ENCODE data around the gene CERS6. TPM values are rescaled to one million over a fixed set of nuclear protein-coding genes. Genes with fewer than 3 reads are reported as not detected.

The CERS6 gene
- total and polyA plus RNA-seq, 10 donors = 2.5 to 22.3 (median 12.8) TPM

DNA sequence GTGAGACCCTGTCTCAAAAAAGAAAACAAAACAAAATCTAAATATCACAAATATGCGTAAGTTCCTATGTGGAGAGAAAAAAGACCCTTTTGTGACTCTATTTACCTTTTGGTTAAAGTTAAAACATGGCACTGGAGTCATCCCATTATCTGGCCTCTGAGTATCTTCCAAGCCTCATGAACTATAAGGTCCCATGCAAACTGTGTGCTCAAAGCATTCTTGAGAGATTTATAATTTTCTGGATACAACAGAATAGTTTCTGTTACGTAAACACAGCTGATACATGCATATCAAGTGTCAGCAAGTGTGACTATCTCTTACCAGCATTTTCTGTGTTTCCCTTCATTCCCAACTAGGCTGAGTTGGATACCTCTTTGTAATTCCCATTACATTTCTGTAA is 337.5 kb downstream of the CERS6 start:
- WGBS, 5 donors = 26 to 74% (median 50%) methylated on average over 2 of the region's 2 CpGs
- DNase-seq = no peak
- intact Hi-C loops (cut with DNase I; ENCODE audit: low total_unique reads) = no loop called here

DNA sequence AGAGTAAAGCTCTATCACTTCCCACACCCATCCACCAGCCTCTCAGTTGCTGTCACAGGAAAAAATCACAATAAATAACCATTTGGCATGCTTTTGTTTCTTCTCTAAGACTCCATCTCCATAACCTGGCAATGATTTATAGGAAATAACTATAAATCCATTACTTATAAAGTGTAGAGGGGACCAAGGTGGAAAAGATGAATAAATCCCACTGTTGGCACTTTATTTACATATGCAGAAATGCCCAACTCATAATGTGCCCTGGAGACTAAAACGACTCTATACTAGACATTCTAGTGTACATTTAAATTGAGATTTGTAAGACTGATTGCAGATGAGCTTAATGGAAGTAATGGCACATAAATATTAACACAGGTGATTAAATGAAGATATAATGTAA is 338.9 kb downstream of the CERS6 start:
- TF ChIP-seq, protein P1, sequence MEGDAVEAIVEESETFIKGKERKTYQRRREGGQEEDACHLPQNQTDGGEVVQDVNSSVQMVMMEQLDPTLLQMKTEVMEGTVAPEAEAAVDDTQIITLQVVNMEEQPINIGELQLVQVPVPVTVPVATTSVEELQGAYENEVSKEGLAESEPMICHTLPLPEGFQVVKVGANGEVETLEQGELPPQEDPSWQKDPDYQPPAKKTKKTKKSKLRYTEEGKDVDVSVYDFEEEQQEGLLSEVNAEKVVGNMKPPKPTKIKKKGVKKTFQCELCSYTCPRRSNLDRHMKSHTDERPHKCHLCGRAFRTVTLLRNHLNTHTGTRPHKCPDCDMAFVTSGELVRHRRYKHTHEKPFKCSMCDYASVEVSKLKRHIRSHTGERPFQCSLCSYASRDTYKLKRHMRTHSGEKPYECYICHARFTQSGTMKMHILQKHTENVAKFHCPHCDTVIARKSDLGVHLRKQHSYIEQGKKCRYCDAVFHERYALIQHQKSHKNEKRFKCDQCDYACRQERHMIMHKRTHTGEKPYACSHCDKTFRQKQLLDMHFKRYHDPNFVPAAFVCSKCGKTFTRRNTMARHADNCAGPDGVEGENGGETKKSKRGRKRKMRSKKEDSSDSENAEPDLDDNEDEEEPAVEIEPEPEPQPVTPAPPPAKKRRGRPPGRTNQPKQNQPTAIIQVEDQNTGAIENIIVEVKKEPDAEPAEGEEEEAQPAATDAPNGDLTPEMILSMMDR (IDR thresholded peaks at IDR 0.05 in 8 of 11, conservative IDR thresholded peaks at IDR 0.05 in 3 of 11) = no peak
- TF ChIP-seq POLR2A (IDR thresholded peaks at IDR 0.05) (no peak), POLR2AphosphoS5 (IDR thresholded peaks at IDR 0.05) (no peak)
- Histone ChIP-seq H3K27me3 (replicated peaks in 1 of 7) (peaks cover 0 to 3% (median 0%) of the 10 kb centered on the region in 7 donors), H3K4me1 (peaks cover 4 to 32% (median 14%) of the 10 kb centered on the region in 6 donors), H3K36me3 (no peaks in the 10 kb centered on the region), H3K9me3 (no peaks in the 10 kb centered on the region), H3K27ac (no peak overlapping the region), H3K4me3 (no peak overlapping the region)
- intact Hi-C loops (cut with DNase I; ENCODE audit: low total_unique reads) = no loop called here
- 74 to 92% (median 80%) methylated on average over 1 of the region's 1 CpG for WGBS, 5 donors
- no peak for DNase-seq

More for the DNA sequence above, 337.5 kb downstream of the CERS6 start:
- Histone ChIP-seq H3K9me3 (no peaks in the 10 kb centered on the region), H3K36me3 (no peaks in the 10 kb centered on the region), H3K27ac (no peak overlapping the region), H3K4me1 (peaks cover 4 to 23% (median 9%) of the 10 kb centered on the region in 6 donors), H3K27me3 (replicated peaks in 1 of 7) (no peaks in the 10 kb centered on the region), H3K4me3 (no peak overlapping the region)
- TF ChIP-seq POLR2A (IDR thresholded peaks at IDR 0.05) (no peak), POLR2AphosphoS5 (IDR thresholded peaks at IDR 0.05) (no peak)
- TF ChIP-seq, protein P1 (IDR thresholded peaks at IDR 0.05 in 8 of 11, conservative IDR thresholded peaks at IDR 0.05 in 3 of 11) = no peak

DNA sequence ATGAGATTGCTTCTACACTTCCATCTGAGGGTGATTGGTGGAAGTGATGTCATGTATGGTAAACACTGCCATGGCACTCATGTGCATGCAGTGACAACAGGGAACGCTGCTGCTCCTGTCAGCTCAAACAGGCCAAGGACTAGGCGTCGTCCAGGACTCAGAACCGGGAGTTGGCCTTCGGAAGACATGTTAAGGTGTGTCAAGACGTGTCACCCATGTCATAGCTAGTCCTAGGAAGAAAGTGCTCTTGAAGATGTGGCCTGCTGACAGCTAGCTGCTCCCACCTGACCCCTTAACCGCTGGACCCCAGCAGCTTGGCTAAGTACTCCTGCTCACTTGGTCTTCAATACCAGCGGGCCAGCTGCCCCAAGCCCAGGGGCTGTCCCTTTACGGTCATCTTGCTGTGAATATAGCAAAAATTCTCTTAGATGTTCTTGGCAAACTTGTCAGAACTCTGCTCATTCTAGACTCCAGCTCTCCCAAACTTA is 340.1 kb downstream of the CERS6 start:
- Histone ChIP-seq H3K4me1 (peaks cover 4 to 32% (median 14%) of the 10 kb centered on the region in 6 donors), H3K36me3 (no peaks in the 10 kb centered on the region), H3K27me3 (replicated peaks in 1 of 7) (peaks cover 0 to 6% (median 0%) of the 10 kb centered on the region in 7 donors), H3K4me3 (no peak overlapping the region), H3K27ac (peak overlapping the region in 4 of 8 donors; percentile 10 to 49 (median 24)), H3K9me3 (no peaks in the 10 kb centered on the region)
- no peak for TF ChIP-seq POLR2A (IDR thresholded peaks at IDR 0.05)
- TF ChIP-seq, protein P1 (IDR thresholded peaks at IDR 0.05 in 8 of 11, conservative IDR thresholded peaks at IDR 0.05 in 3 of 11) = no peak
- no peak for TF ChIP-seq POLR2AphosphoS5 (IDR thresholded peaks at IDR 0.05)
- no peak for DNase-seq
- intact Hi-C loops (cut with DNase I; ENCODE audit: low total_unique reads) = no loop called here
- 56 to 83% (median 79%) methylated on average over 8 to 9 of the region's 9 CpGs for WGBS, 5 donors

DNA sequence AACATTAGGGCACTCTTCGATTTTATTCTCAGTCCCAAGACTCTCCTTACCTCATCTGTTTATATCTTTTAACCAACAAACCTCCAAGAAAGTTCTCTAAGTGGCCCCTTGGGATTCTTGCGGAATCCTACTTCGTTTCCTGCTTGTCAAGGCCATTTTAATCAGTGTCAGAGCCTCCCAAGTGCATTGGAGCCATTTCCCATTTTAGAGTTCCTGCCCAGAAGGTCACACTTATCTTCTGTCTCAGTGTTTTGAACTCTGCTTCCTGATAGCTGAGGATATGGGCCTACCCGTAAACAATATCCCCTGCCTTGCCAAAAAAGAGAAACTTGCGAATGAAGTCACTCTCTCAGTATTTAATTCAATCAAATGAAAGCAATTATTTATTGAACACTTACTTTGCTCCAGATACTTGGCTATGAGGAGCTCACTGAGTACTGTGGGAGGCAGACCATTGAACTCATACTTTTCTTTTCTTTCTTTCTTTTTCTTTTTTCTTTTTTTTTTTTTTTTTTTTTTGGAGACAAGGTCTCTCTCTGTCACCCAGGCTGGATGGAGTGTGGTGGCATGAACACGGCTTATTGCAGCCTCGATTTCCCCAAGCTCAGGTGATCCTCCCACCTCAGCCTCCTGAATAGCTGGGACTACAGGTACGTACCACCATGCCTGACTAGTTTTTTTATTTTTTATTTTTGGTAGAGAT is 340.7 kb downstream of the CERS6 start:
- H3K36me3 ChIP-seq = no peaks in the 10 kb centered on the region
- peak overlapping the region in 3 of 8 donors; percentile 10 to 49 (median 13) for H3K27ac ChIP-seq

More for the DNA sequence above, 340.7 kb downstream of the CERS6 start:
- Histone ChIP-seq H3K27me3 (replicated peaks in 1 of 7) (peaks cover 0 to 6% (median 0%) of the 10 kb centered on the region in 7 donors), H3K4me1 (peaks cover 4 to 32% (median 14%) of the 10 kb centered on the region in 6 donors), H3K4me3 (no peak overlapping the region), H3K9me3 (no peaks in the 10 kb centered on the region)
- TF ChIP-seq POLR2A (IDR thresholded peaks at IDR 0.05) (no peak), POLR2AphosphoS5 (IDR thresholded peaks at IDR 0.05) (peak in 1 of 3 donors; percentile 43)
- no peak for DNase-seq
- WGBS, 5 donors = 51 to 68% (median 59%) methylated on average over 8 of the region's 8 CpGs
- intact Hi-C loops (cut with DNase I; ENCODE audit: low total_unique reads) = no loop called here

All from spleen (tissue), 11 donors.